ENCODE results near the gene LY6G6D. TPM values are rescaled to one million over a fixed set of nuclear protein-coding genes. Genes with fewer than 3 reads are reported as not detected.

Gene LY6G6D
- total RNA-seq, 3 donors from 2014 or later, result 0.90 to 6.1 TPM; not detected in 1

DNA sequence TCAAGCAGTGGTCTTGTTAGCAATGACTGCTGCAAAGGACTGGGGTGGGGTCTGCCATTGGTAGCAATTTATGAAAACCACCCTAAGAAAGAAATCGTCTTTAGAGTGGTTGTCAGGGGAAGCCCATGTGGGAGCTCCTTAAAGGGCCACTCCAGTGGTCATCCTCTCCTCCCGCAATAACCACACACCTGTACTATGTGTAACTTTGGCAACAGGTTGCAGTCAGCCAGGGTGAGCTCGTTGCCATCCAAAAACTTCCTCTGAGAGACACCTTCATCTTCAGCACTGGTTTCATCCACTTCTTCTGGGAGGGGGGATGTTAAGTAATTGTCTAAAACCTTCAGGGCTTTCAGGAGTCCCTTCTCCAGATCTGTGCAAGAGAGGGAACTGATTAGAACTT lies 16.9 kb downstream of the LY6G6D start:
- Histone ChIP-seq H3K4me3 (no peak overlapping the region), H3K9me3 (no peaks in the 10 kb centered on the region), H3K4me1 (ENCODE audit: low read depth) (peaks cover 31% of the 10 kb centered on the region), H3K36me3 (ENCODE audit: low read depth) (peaks cover 7% of the 10 kb centered on the region)
- intact Hi-C loops (cut with DNase I, micrococcal nuclease), result loop anchor here in 1 of 2 donors (5.0 kb wide), 1 partner anchor 100 kb away; no protein-coding TSS in a partner anchor
- ATAC-seq (no peak), DNase-seq (no peak)
- TF ChIP-seq, protein P1, sequence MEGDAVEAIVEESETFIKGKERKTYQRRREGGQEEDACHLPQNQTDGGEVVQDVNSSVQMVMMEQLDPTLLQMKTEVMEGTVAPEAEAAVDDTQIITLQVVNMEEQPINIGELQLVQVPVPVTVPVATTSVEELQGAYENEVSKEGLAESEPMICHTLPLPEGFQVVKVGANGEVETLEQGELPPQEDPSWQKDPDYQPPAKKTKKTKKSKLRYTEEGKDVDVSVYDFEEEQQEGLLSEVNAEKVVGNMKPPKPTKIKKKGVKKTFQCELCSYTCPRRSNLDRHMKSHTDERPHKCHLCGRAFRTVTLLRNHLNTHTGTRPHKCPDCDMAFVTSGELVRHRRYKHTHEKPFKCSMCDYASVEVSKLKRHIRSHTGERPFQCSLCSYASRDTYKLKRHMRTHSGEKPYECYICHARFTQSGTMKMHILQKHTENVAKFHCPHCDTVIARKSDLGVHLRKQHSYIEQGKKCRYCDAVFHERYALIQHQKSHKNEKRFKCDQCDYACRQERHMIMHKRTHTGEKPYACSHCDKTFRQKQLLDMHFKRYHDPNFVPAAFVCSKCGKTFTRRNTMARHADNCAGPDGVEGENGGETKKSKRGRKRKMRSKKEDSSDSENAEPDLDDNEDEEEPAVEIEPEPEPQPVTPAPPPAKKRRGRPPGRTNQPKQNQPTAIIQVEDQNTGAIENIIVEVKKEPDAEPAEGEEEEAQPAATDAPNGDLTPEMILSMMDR (IDR thresholded peaks at IDR 0.05), result no peak

DNA sequence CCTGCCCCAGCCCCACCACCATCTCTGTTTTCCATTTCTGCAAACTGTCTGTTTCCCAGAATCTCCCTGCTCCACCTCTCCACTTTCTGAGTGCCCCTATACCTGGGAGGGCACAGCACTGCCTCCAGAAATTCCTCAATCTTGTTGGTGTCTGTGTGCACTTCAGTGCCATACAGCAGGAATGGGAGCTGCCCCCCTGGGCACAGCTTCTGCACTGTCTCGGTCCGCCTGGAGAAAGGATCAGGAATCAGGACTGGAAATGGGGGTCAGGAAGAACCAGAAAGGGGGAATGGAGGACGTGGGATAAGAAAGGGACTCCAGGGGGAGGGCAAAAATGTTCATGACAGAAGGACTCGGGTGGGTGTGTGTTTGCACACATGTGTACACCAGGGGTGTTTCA lies 18.6 kb downstream of the LY6G6D start:
- TF ChIP-seq, protein P1 (IDR thresholded peaks at IDR 0.05), result no peak
- no peak overlapping the region for H3K4me3 ChIP-seq
- no peak for DNase-seq
- H3K9me3 ChIP-seq, result no peaks in the 10 kb centered on the region
- no peak for ATAC-seq
- peaks cover 7% of the 10 kb centered on the region for H3K36me3 ChIP-seq (ENCODE audit: low read depth)
- H3K4me1 ChIP-seq (ENCODE audit: low read depth), result peaks cover 30% of the 10 kb centered on the region
- intact Hi-C loops (cut with DNase I, micrococcal nuclease), result loop anchor here in 1 of 2 donors (5.0 kb wide), 1 partner anchor 99 kb away; no protein-coding TSS in a partner anchor

DNA sequence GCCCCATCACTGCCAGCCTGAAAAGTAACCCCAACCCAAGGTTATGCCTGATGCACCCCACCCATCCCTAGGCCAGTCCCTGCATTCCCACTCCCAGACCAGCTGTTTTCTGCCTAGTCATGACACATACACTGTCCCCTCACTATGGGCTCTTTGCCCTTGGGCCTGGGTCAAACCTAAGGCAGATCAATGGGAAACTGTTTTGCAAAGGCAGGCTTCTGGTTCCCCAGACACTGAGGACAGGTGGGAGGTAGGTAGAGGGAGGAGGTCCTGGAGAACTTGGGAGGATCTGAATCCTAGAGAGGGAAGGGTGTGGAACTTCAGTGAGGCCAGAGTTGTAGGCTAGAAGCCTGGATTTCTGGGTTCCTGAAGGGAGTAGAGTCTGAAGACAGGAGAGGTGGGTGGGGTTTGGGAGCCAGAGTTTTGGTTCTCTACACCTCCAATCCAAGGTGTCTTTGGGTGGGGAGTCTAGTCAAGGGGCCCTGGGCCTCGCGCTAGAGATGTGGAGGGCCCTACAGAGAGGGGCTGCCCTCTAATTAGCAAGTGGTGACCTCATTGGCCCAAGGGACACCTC lies 19.2 kb downstream of the LY6G6D start:
- DNase-seq (no peak), ATAC-seq (no peak)
- Histone ChIP-seq H3K4me1 (ENCODE audit: low read depth) (peaks cover 32% of the 10 kb centered on the region), H3K4me3 (peak overlapping the region; percentile 50), H3K36me3 (ENCODE audit: low read depth) (peaks cover 7% of the 10 kb centered on the region), H3K9me3 (no peaks in the 10 kb centered on the region)
- intact Hi-C loops (cut with DNase I, micrococcal nuclease), result loop anchor here in 1 of 2 donors (5.0 kb wide), 1 partner anchor 98 kb away; no protein-coding TSS in a partner anchor
- TF ChIP-seq, protein P1 (IDR thresholded peaks at IDR 0.05), result no peak

DNA sequence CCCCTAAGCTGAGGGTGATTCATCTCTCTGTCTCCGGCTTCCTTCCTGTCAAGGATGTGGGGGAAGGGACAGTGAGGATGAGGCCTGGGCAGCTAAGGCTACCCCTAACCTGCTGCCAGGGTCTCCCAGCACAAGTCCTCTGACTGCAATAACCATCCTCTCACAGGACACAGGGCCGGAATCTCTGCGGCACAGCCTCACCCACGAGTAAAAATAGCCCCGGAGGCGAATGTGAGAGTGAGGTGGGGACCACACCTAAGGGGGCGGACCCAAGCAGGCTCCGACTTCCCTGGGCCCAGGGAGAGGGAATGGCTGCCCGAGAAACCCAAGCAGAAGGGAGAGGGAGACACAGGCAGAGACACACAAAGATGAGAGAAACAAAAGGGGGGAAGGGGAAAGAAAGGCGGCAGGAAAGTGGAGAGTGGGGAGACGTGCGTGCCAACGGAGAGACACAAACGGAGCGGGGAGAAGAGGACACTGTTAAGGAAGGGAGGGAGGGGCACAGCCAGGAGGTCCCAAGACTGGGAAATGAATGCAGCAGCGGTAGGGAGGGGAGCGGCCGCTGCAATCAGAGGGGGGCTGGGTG lies 19.8 kb downstream of the LY6G6D start:
- Histone ChIP-seq H3K4me1 (ENCODE audit: low read depth) (peaks cover 33% of the 10 kb centered on the region), H3K9me3 (no peaks in the 10 kb centered on the region), H3K36me3 (ENCODE audit: low read depth) (peaks cover 7% of the 10 kb centered on the region), H3K4me3 (peak overlapping the region; percentile 50)
- TF ChIP-seq, protein P1 (IDR thresholded peaks at IDR 0.05), result no peak
- ATAC-seq (peak; percentile 27), DNase-seq (peak; percentile 82 to 83 (median 82))
- intact Hi-C loops (cut with DNase I, micrococcal nuclease), result loop anchor here in 1 of 2 donors (5.0 kb wide), 1 partner anchor 97 kb away; no protein-coding TSS in a partner anchor

DNA sequence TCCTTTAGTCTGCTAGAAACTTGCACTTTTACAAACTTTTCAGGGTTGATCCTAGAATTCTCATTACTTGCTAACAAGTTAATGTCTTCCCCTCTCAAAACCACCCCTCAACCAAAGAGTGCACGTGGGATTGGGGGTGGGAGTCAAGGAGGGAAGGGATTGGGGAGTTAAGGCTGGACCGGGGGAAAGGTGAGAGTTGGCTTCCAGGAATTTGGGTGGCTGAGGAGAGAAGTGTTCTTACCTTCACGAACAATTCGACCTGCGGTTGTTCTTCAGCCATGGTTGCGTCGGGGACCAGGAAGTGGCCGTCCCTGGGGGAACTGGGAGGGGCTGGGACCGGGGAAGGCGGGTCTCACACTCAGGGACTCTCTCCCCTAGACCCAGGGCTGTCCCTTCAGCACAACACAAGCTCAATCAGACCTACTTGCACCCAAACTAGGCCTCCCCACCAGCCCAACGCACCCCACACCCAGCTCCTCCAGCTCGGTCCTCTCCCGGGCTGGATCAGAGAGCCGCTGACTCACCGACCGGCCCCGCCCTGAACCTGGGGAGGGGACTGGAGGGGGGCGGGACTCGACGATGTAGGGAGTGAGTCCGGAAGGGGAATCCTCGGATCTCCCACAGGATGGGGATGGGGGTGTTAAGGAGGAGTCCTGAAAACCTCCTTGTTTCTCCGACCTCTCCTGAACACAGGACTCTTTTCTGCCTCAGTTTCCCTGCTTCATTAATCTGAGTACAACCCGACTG lies 21.0 kb downstream of the LY6G6D start, which contains the start of gene CLIC1:
TSS of gene CLIC1 (minus strand) at position 510 of the 747 bp plus-strand sequence. CDS start at position 280, 230 bp downstream.
- H3K4me1 ChIP-seq (ENCODE audit: low read depth), result peaks cover 37% of the 10 kb centered on the region
- TF ChIP-seq, protein P1 (IDR thresholded peaks at IDR 0.05), result no peak
- ATAC-seq (peak; percentile 52), DNase-seq (peak; percentile 91 to 94 (median 94))
- H3K4me3 ChIP-seq, result peak within 1 kb of the TSS; percentile 50
- intact Hi-C loops (cut with DNase I, micrococcal nuclease), result no loop called here
- peaks cover 7% of the 10 kb centered on the region for H3K36me3 ChIP-seq (ENCODE audit: low read depth)
- H3K9me3 ChIP-seq, result no peaks in the 10 kb centered on the region

Measured in mucosa of descending colon (tissue), 3 donors.